Measurements from ENCODE around the gene ZNF256. TPM values are rescaled to one million over a fixed set of nuclear protein-coding genes. Genes with fewer than 3 reads are reported as not detected.

The ZNF256 gene
- total RNA-seq (2022; extraction: Qiagen RNA extraction; ENCODE audit: low read depth): 0.93 to 1.4 TPM (median 1.2 TPM) in 5 replicates

DNA sequence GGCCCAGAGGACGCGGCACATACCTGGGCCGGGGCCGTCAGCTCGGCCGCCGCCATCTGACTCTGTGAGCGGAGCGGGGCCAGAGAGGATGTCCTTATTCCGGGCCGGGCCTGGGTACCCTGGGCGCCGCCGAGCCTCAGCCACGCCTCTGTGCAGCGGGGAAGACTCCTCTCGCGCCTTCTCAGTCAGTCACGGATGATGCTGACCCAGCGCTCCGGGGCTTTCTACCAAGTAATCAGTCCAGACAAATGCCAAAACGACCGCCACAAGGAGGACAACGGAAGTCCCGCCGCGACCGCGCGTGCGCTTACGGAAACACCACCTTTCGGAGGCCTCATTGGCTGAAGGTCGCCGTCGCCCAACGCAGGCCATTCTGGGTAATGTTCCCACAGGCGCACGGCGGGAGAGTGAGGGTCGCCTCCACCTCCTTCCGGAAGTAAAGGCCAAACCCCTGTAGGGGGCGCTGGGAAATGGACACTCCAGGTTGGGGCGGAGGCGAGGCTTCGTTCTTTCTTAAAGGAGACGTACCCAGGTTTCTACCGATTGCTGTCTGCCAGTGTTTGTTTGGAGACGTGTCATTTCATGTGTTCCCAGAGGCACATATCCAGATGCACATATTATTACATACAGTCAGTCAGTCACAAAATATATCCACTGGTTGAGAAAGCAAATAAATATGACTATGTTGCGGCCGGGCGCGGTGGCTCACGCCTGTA, at the start of gene ZNF256:
Gene ZNF256, minus strand, starts transcription at position 288 of the 716 bp plus-strand sequence. Its CDS starts 232 bp downstream, at position 56.

DNA sequence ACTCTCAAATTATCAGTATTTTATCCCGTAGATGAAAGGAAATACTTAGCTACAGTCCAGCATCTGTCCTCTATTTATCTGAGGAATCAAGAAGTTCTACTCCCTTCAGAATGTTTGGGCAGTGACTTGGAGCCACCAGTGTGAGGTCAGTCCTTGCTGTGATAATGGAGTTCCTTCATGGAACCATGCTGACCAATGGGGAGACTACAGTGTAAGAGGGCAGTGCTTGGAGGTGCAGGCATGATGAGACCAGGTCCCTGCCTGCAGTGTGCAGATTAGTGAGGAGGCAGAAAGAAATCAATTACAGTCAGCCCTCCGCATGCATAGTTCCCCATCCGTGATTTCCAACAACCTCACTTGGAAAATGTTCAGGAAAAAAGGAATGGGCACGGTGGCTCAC, 26.9 kb upstream of the ZNF256 start, which contains the start of gene C19orf18:
Gene C19orf18, minus strand, starts transcription at position 101 of the 400 bp plus-strand sequence. CDS start 102 bp downstream, outside the sequence.

DNA sequence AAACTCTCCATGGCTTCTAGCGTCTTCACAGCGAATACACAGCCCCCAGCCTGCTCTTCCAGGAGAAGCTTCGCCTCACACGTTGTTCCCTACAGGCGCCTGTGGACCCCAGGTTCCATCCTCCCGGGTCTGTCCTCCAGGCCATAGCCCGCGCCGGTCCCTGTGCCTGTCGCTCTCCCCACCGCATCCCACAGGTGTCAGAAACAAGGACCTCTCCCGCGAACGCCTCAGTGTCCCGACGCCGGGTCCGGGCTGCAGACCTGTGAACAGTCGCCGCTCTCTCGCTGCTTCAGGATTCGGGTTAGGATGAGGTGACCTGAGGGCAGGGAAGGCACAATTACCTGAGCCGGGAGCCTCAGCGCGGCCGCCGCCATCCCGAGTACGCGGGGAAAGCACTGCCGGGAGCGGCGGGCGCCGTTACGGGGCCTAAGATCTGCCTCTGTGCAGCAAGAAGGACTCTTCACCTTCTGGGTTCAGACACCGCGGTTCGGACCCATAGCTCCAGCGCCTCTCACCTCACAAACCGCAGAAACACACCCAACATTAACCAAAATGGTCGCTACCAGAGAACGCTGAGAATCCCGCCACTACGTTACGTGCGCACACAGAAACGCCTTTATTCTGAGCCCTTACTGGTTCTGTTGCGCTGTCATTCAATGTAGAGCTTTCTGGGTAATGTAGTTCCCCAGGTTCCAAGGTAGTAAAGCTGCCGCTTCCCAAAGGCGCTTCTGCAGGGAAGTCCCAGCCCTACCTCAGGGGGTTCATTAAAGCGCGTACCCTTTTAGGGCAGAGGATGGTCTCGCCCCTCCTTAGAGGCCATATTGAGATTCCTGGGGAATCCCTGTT, 12.5 kb downstream of the ZNF256 start, which contains the start of gene ZNF418:
Gene ZNF418, minus strand, starts transcription at position 583 of the 846 bp plus-strand sequence. CDS start 1,580 bp downstream, outside the sequence.

DNA sequence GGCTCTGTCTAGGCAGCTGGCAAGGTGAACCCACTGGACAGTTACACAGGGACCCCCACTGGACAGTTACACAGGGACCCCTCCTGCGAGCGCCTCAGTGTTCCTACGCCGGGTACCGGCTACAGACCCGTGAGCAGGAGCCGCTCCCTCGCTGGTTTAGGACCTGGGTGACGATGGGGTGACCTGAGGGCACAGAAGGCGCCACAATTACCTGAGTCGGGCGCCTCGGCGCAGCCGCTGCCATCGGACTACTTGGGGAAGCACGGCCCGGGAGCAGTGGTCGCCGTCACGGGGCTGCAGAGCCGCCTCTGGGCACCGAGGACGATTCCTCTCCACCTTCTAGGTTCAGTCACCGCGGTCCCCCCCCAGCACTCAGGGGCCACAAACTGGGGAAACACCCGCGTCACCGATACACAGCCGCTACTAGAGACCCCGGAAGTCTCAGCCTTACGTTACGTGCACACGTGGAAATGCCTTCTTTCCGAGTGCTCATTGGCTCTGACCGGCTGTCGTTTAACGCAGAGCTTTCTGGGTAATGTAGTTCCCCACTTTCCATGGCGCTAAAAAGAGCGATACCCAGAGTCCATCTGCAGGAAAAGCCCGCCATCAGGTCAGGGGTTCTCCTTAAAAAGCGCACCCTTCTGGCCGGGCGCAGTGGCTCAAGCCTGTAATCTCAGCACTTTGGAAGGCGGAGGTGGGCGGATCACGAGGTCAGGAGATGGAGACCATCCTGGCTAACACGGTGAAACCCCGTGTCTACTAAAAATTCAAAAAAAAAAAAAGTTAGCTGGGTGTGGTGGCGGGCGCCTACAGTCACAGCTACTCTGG, 31.1 kb downstream of the ZNF256 start, which contains the start of gene ZNF417:
Gene ZNF417, minus strand, starts transcription at position 425 of the 828 bp plus-strand sequence. Its CDS starts 181 bp downstream, at position 244.

Other genes with a start within 250 kb of the ZNF256 start
- not detected in 5 replicates for gene ZNF154, start 238.5 kb downstream of the ZNF256 start, total RNA-seq (2022; extraction: Qiagen RNA extraction; ENCODE audit: low read depth)
- gene ZNF671, start 220.1 kb downstream of the ZNF256 start, total RNA-seq (2022; extraction: Qiagen RNA extraction; ENCODE audit: low read depth): 0.75 to 0.99 TPM (median 0.80 TPM) in 5 replicates
- gene ZNF776, start 200.9 kb downstream of the ZNF256 start, total RNA-seq (2022; extraction: Qiagen RNA extraction; ENCODE audit: low read depth): 5.4 to 6.3 TPM (median 5.7 TPM) in 5 replicates
- gene ZNF586, start 178.0 kb downstream of the ZNF256 start, total RNA-seq (2022; extraction: Qiagen RNA extraction; ENCODE audit: low read depth): 5.8 to 7.7 TPM (median 6.4 TPM) in 5 replicates
- gene ZNF552, start 132.8 kb downstream of the ZNF256 start, total RNA-seq (2022; extraction: Qiagen RNA extraction; ENCODE audit: low read depth): 4.5 to 6.2 TPM (median 4.9 TPM) in 5 replicates
- gene ZNF587B, start 117.4 kb downstream of the ZNF256 start, total RNA-seq (2022; extraction: Qiagen RNA extraction; ENCODE audit: low read depth): 6.7 to 11.5 TPM (median 8.0 TPM) in 5 replicates
- 5.0 to 7.4 TPM (median 6.5 TPM) in 5 replicates for gene ZNF587, start 97.8 kb downstream of the ZNF256 start, total RNA-seq (2022; extraction: Qiagen RNA extraction; ENCODE audit: low read depth)
- gene ZNF814, start 58.7 kb downstream of the ZNF256 start, total RNA-seq (2022; extraction: Qiagen RNA extraction; ENCODE audit: low read depth): 1.7 to 3.7 TPM (median 2.5 TPM) in 5 replicates
- gene ZNF417, start 31.1 kb downstream of the ZNF256 start, total RNA-seq (2022; extraction: Qiagen RNA extraction; ENCODE audit: low read depth): 3.6 to 4.3 TPM (median 4.2 TPM) in 5 replicates
- gene ZNF418, start 12.3 kb downstream of the ZNF256 start, total RNA-seq (2022; extraction: Qiagen RNA extraction; ENCODE audit: low read depth): 0.69 to 1.3 TPM (median 0.90 TPM) in 5 replicates
- 0.08 TPM in 1 of 5 replicates, not detected in the others for gene C19orf18, start 26.8 kb upstream of the ZNF256 start, total RNA-seq (2022; extraction: Qiagen RNA extraction; ENCODE audit: low read depth)
- gene ZNF606, start 55.1 kb upstream of the ZNF256 start, total RNA-seq (2022; extraction: Qiagen RNA extraction; ENCODE audit: low read depth): 1.5 to 3.0 TPM (median 2.6 TPM) in 5 replicates
- gene ZSCAN1, start 86.3 kb upstream of the ZNF256 start, total RNA-seq (2022; extraction: Qiagen RNA extraction; ENCODE audit: low read depth): not detected in 5 replicates
- gene ZNF135, start 111.6 kb upstream of the ZNF256 start, total RNA-seq (2022; extraction: Qiagen RNA extraction; ENCODE audit: low read depth): 0.05 to 0.07 TPM in 2 of 5 replicates, not detected in the others
- 1.1 to 3.9 TPM (median 2.8 TPM) in 5 replicates for gene ZSCAN18, start 150.5 kb upstream of the ZNF256 start, total RNA-seq (2022; extraction: Qiagen RNA extraction; ENCODE audit: low read depth)
- gene ZNF329, start 203.1 kb upstream of the ZNF256 start, total RNA-seq (2022; extraction: Qiagen RNA extraction; ENCODE audit: low read depth): 2.6 to 3.4 TPM (median 3.1 TPM) in 5 replicates
- gene ZNF274, start 235.4 kb upstream of the ZNF256 start, total RNA-seq (2022; extraction: Qiagen RNA extraction; ENCODE audit: low read depth): 12.9 to 16.3 TPM (median 14.3 TPM) in 5 replicates